Fibroblast of skin of scalp (primary cell): ENCODE data around the gene SERTAD1.
A peak's percentile ranks its signal among the peaks of the same experiment; 100 is the strongest.
"Not testable (repeated sequence)": the region's sequence is repeated elsewhere in the genome, so short reads cannot be mapped to it uniquely, and the experiment has no call there.

ENCODE experiments used
- DNase-seq: peaks from one replicate; pipeline ENCODE4 v3.0.0-alpha.2; 2013

Gene SERTAD1

GRCh38 chr19:40450664-40451063 is 24.9 kb upstream of the SERTAD1 start:
- DNase-seq, result no peak

GRCh38 chr19:40449506-40449905 is 23.7 kb upstream of the SERTAD1 start:
- no peak for DNase-seq

- no peak for DNase-seq
Observed at GRCh38 chr19:40446263-40446784, 20.5 kb upstream of the SERTAD1 start.

GRCh38 chr19:40445780-40446262 is 20.0 kb upstream of the SERTAD1 start:
- peak; percentile 25 for DNase-seq

- DNase-seq, result no peak
Observed at GRCh38 chr19:40444825-40445312, 19.1 kb upstream of the SERTAD1 start.

- DNase-seq, result peak; percentile 96
Observed at GRCh38 chr19:40444000-40444824, 18.4 kb upstream of the SERTAD1 start, which contains the start of gene SERTAD3. Gene SERTAD3 (minus strand): TSS chr19:40444335. CDS start chr19:40442080, 2,255 bp downstream.

GRCh38 chr19:40443131-40443999 is 17.6 kb upstream of the SERTAD1 start:
- DNase-seq, result peak; percentile 100

GRCh38 chr19:40442328-40443130 is 16.7 kb upstream of the SERTAD1 start:
- no peak for DNase-seq

GRCh38 chr19:40441719-40442253 is 16.0 kb upstream of the SERTAD1 start:
- no peak for DNase-seq

- no peak for DNase-seq
Observed at GRCh38 chr19:40438284-40438683, 12.5 kb upstream of the SERTAD1 start.

- DNase-seq, result peak; percentile 95
Observed at GRCh38 chr19:40433391-40434216, 7.8 kb upstream of the SERTAD1 start.

- DNase-seq, result not testable (repeated sequence)
Observed at GRCh38 chr19:40432760-40433159, 7.0 kb upstream of the SERTAD1 start.

- no peak for DNase-seq
Observed at GRCh38 chr19:40431698-40432097, 5.9 kb upstream of the SERTAD1 start.

GRCh38 chr19:40430242-40430641 is 4.5 kb upstream of the SERTAD1 start:
- DNase-seq, result not testable (repeated sequence)

- not testable (repeated sequence) for DNase-seq
Observed at GRCh38 chr19:40428197-40428596, 2.4 kb upstream of the SERTAD1 start.

- DNase-seq, result peak; percentile 40
Observed at GRCh38 chr19:40424637-40425449, 949 bp downstream of the SERTAD1 start.

GRCh38 chr19:40423938-40424337 is 1.9 kb downstream of the SERTAD1 start:
- DNase-seq, result no peak

- no peak for DNase-seq
Observed at GRCh38 chr19:40422748-40423566, 2.8 kb downstream of the SERTAD1 start.
